HEK293 (cell line): ENCODE data around the gene SLC4A1.

ENCODE experiments used
- CTCF ChIA-PET: fragments of 350-600 bp; formaldehyde crosslinking; extraction: SDS; loops from one replicate; lab custom pipeline; 2021; ENCODE audit warnings: antibody characterized with exemption; lab: Yijun Ruan, JAX
- POLR2A ChIA-PET: fragments of 300-600 bp; formaldehyde crosslinking; extraction: SDS; loops from one replicate; lab custom pipeline; 2020; ENCODE audit warnings: antibody characterized with exemption, inconsistent platforms; lab: Yijun Ruan, JAX
- H3K27ac ChIP-seq: fragments of 200-500 bp; sonication (Bioruptor generic); 2 replicates; pipeline ENCODE4 v1.5.1; 2014; ENCODE audit warnings: low read depth, low read length, control low read depth, inconsistent platforms; ENCODE audit errors: extremely low read depth
- H3K36me3 ChIP-seq, 2 experiments: fragments of 200-500 bp in 1 of 2; sonication (Bioruptor generic) in 1 of 2; 1 replicate in 1 of 2; 2 replicates in 1 of 2; pipeline ENCODE4 v1.5.1; 2014 to 2017; ENCODE audit warnings: inconsistent platforms in 2 of 2, low read length in 2 of 2; ENCODE audit not compliant: control insufficient read depth in 2 of 2, insufficient read depth in 1 of 2
- H3K4me1 ChIP-seq: fragments of 200-500 bp; sonication (Bioruptor generic); 2 replicates; pipeline ENCODE4 v1.5.1; 2014; ENCODE audit warnings: mild to moderate bottlenecking, low read length, inconsistent platforms; ENCODE audit not compliant: control insufficient read depth, insufficient read depth
- H3K4me3 ChIP-seq: 2 replicates; pipeline ENCODE4 v1.5.1; 2011; ENCODE audit warnings: low read depth, mild to moderate bottlenecking, control low read depth, low read length, moderate library complexity
- H3K9me3 ChIP-seq: fragments of 200-500 bp; sonication (Bioruptor generic); 2 replicates; pipeline ENCODE4 v1.5.1; 2014; ENCODE audit warnings: low read depth, low read length, inconsistent platforms; ENCODE audit not compliant: control insufficient read depth, insufficient read depth
- EGR2 ChIP-seq: fragments of 450-650 bp; formaldehyde crosslinking; IDR thresholded peaks from 2 replicates; pipeline ENCODE4 v1.5.1; 2016; ENCODE audit warnings: low read depth, missing biosample characterization, missing genetic modification characterization
- GLIS1 ChIP-seq: fragments of 450-650 bp; formaldehyde crosslinking; IDR thresholded peaks from 2 replicates; pipeline ENCODE4 v1.5.1; 2016; ENCODE audit warnings: missing biosample characterization, missing genetic modification characterization
- KLF8 ChIP-seq: fragments of 450-650 bp; formaldehyde crosslinking; IDR thresholded peaks from 2 replicates; pipeline ENCODE4 v1.5.1; 2016; ENCODE audit warnings: missing biosample characterization, missing genetic modification characterization
- MYNN ChIP-seq: fragments of 450-650 bp; formaldehyde crosslinking; IDR thresholded peaks from 2 replicates; pipeline ENCODE4 v1.5.1; 2016; ENCODE audit warnings: missing biosample characterization, missing genetic modification characterization, borderline replicate concordance
- ZFHX2 ChIP-seq: fragments of 450-650 bp; formaldehyde crosslinking; conservative IDR thresholded peaks from 2 replicates; pipeline ENCODE4 v1.5.1; 2016; ENCODE audit warnings: missing biosample characterization, missing genetic modification characterization
- ZIC2 ChIP-seq: fragments of 450-650 bp; formaldehyde crosslinking; IDR thresholded peaks from 2 replicates; pipeline ENCODE4 v1.5.1; 2016; ENCODE audit warnings: missing biosample characterization, missing genetic modification characterization
- ZNF138 ChIP-seq: fragments of 450-650 bp; formaldehyde crosslinking; IDR thresholded peaks from 2 replicates; pipeline ENCODE4 v1.5.1; 2016; ENCODE audit warnings: missing biosample characterization, missing genetic modification characterization, borderline replicate concordance
- ZNF146 ChIP-seq: fragments of 450-650 bp; formaldehyde crosslinking; IDR thresholded peaks from 2 replicates; pipeline ENCODE4 v1.5.1; 2016; ENCODE audit warnings: missing biosample characterization, missing genetic modification characterization
- ZNF148 ChIP-seq: fragments of 450-650 bp; formaldehyde crosslinking; IDR thresholded peaks from 2 replicates; pipeline ENCODE4 v1.5.0; 2017; ENCODE audit warnings: missing biosample characterization, missing genetic modification characterization, borderline replicate concordance
- ZNF37A ChIP-seq: fragments of 450-650 bp; IDR thresholded peaks from 2 replicates; pipeline ENCODE4 v1.5.1; 2018; ENCODE audit warnings: missing biosample characterization, missing genetic modification characterization
- ZNF404 ChIP-seq: fragments of 450-650 bp; formaldehyde crosslinking; IDR thresholded peaks from 2 replicates; pipeline ENCODE4 v1.5.1; 2017; ENCODE audit warnings: missing biosample characterization, missing genetic modification characterization
- ZNF529 ChIP-seq: fragments of 450-650 bp; formaldehyde crosslinking; IDR thresholded peaks from 2 replicates; pipeline ENCODE4 v1.5.1; 2017; ENCODE audit warnings: missing genetic modification characterization, missing biosample characterization; ENCODE audit not compliant: insufficient replicate concordance
- ZNF558 ChIP-seq: fragments of 450-650 bp; formaldehyde crosslinking; IDR thresholded peaks from 2 replicates; pipeline ENCODE4 v1.5.1; 2016; ENCODE audit warnings: missing biosample characterization, missing genetic modification characterization
- ZNF600 ChIP-seq: fragments of 450-650 bp; formaldehyde crosslinking; IDR thresholded peaks from 2 replicates; pipeline ENCODE4 v1.5.1; 2016; ENCODE audit warnings: missing biosample characterization, missing genetic modification characterization
- ZNF623 ChIP-seq: fragments of 450-650 bp; formaldehyde crosslinking; IDR thresholded peaks from 2 replicates; pipeline ENCODE4 v1.5.1; 2016; ENCODE audit warnings: missing biosample characterization, missing genetic modification characterization
- ZNF624 ChIP-seq: fragments of 450-650 bp; formaldehyde crosslinking; IDR thresholded peaks from 2 replicates; pipeline ENCODE4 v1.5.1; 2017; ENCODE audit warnings: missing biosample characterization, missing genetic modification characterization
- ZNF660 ChIP-seq: fragments of 450-650 bp; IDR thresholded peaks from 2 replicates; pipeline ENCODE4 v1.5.1; 2018; ENCODE audit warnings: missing biosample characterization, mild to moderate bottlenecking, missing genetic modification characterization
- ZNF692 ChIP-seq: fragments of 450-650 bp; formaldehyde crosslinking; IDR thresholded peaks from 2 replicates; pipeline ENCODE4 v1.5.1; 2016; ENCODE audit warnings: missing biosample characterization, missing genetic modification characterization
- ZNF76 ChIP-seq: fragments of 450-650 bp; formaldehyde crosslinking; IDR thresholded peaks from 2 replicates; pipeline ENCODE4; 2016; ENCODE audit warnings: low read depth, missing biosample characterization, missing genetic modification characterization, borderline replicate concordance
- ZSCAN30 ChIP-seq: fragments of 450-650 bp; IDR thresholded peaks from 2 replicates; pipeline ENCODE4 v1.5.1; 2018; ENCODE audit warnings: missing biosample characterization, mild to moderate bottlenecking, missing genetic modification characterization, moderate library complexity

The SLC4A1 gene

GRCh38 chr17:44233582-44233981 is 34.4 kb downstream of the SLC4A1 start (continued):
- no peak for TF ChIP-seq ZNF692 (tag by site-specific recombination)
- no peak for TF ChIP-seq ZNF404
- TF ChIP-seq ZNF76 = no peak
- TF ChIP-seq ZFHX2 (tag by site-specific recombination) = peak; percentile 63
- no peak for TF ChIP-seq ZNF148 (tag by site-specific recombination)
- TF ChIP-seq EGR2 = peak; percentile 60
- TF ChIP-seq KLF8 (tag by site-specific recombination) = no peak
- TF ChIP-seq ZNF146 (tag by site-specific recombination) = no peak
- no peak for TF ChIP-seq ZNF37A
- no peak for TF ChIP-seq ZSCAN30 (tag by site-specific recombination)
- no peak for TF ChIP-seq ZNF138 (tag by site-specific recombination)
- TF ChIP-seq ZNF624 (tag by site-specific recombination) = no peak
- TF ChIP-seq, all 188 proteins: peak for 5

GRCh38 chr17:44232061-44232460 is 35.9 kb downstream of the SLC4A1 start:
- TF ChIP-seq ZNF660 (tag by site-specific recombination) (no peak), MYNN (tag by site-specific recombination) (no peak), ZNF558 (tag by site-specific recombination) (peak; percentile 50; the same call in 1 of the 2 replicates), ZNF529 (tag by site-specific recombination) (no peak)
- TF ChIP-seq, all 188 proteins: peak for 1
- ChIA-PET POLR2A (no interaction called here), CTCF (interaction anchor here (2.5 kb wide), 1 partner anchor 12 kb away, joined by 11 read pairs; the partner anchor contains the start of gene UBTF)
- Histone ChIP-seq H3K4me3 (no peak overlapping the region), H3K27ac (no peak overlapping the region), H3K4me1 (peaks cover 10% of the 10 kb centered on the region), H3K36me3 (no peaks in the 10 kb centered on the region), H3K9me3 (no peaks in the 10 kb centered on the region)

- no peak overlapping the region for H3K4me3 ChIP-seq
- TF ChIP-seq ZNF623 (tag by site-specific recombination) (no peak), GLIS1 (tag by site-specific recombination) (peak; percentile 26; the same call in 1 of the 2 replicates), ZIC2 (peak; percentile 51; the same call in 1 of the 2 replicates), ZNF600 (tag by site-specific recombination) (peak; percentile 83)
- TF ChIP-seq, all 188 proteins: peak for 3
- Histone ChIP-seq H3K27ac (no peak overlapping the region), H3K9me3 (no peaks in the 10 kb centered on the region), H3K4me1 (peaks cover 4% of the 10 kb centered on the region), H3K36me3 (no peaks in the 10 kb centered on the region)
- CTCF ChIA-PET = interaction anchor here (2.5 kb wide), 1 partner anchor 10 kb away, joined by 11 read pairs; the partner anchor contains the start of gene UBTF
- POLR2A ChIA-PET = interaction anchor here (0.7 to 2.5 kb wide), 2 partner anchors 9 to 118 kb away, joined by 6 to 18 read pairs; partner anchors contain the start of gene UBTF
These were observed 37.8 kb downstream of the SLC4A1 start for GRCh38 chr17:44230140-44230539.
